HepG2 (cell line): ENCODE measurements around the gene LEPROT. TPM values are rescaled to one million over a fixed set of nuclear protein-coding genes. Genes with fewer than 3 reads are reported as not detected.
A peak's percentile ranks its signal among the peaks of the same experiment; 100 is the strongest.

Experiments
- CBX5 ChIP-seq: sonication (generic); formaldehyde crosslinking; IDR thresholded peaks from 2 replicates; pipeline ENCODE4 v1.4.0; 2020; ENCODE audit warnings: missing genetic modification reagents, borderline replicate concordance
- CENPBD1 ChIP-seq: sonication (generic); formaldehyde crosslinking; IDR thresholded peaks from 2 replicates; pipeline ENCODE4 v1.8.0; 2022; ENCODE audit warnings: missing genetic modification reagents, low read depth, mild to moderate bottlenecking, borderline replicate concordance
- CREM ChIP-seq, 2 experiments: sonication (generic) in 1 of 2; formaldehyde crosslinking in 1 of 2; IDR thresholded peaks; 2 replicates each; pipeline versions ENCODE4 v1.4.0 to v1.6.1; 2016 to 2020; ENCODE audit warnings: antibody characterized with exemption in 1 of 2, mild to moderate bottlenecking in 1 of 2, missing genetic modification reagents in 1 of 2
- GABPA ChIP-seq, 2 experiments: IDR thresholded peaks; 2 replicates each; pipeline ENCODE4 v1.6.1; 2011 to 2016; ENCODE audit warnings: low read depth in 2 of 2, low read length in 1 of 2, missing biosample characterization in 1 of 2, missing genetic modification characterization in 1 of 2
- KAT8 ChIP-seq: IDR thresholded peaks from 2 replicates; pipeline ENCODE4 v1.6.1; 2016; ENCODE audit warnings: missing genetic modification reagents, missing compliant biosample characterization
- KDM5A ChIP-seq: fragments of 200-600 bp; sonication (generic); IDR thresholded peaks from 2 replicates; pipeline ENCODE4 v1.7.0; 2018; ENCODE audit warnings: antibody characterized with exemption, mild to moderate bottlenecking, low read length, borderline replicate concordance
- MYNN ChIP-seq: sonication (generic); formaldehyde crosslinking; IDR thresholded peaks from 2 replicates; pipeline ENCODE4 v1.4.0; 2020; ENCODE audit warnings: mild to moderate bottlenecking, low read depth, missing genetic modification reagents
- PAF1 ChIP-seq: IDR thresholded peaks from 2 replicates; pipeline ENCODE4 v1.6.1; 2016; ENCODE audit warnings: missing genetic modification reagents, missing compliant biosample characterization
- REXO4 ChIP-seq: sonication (generic); formaldehyde crosslinking; IDR thresholded peaks from 2 replicates; pipeline ENCODE4 v1.8.0; 2022; ENCODE audit warnings: missing genetic modification reagents, mild to moderate bottlenecking, borderline replicate concordance
- SRSF4 ChIP-seq: fragments of 200-400 bp; formaldehyde crosslinking; IDR thresholded peaks from one replicate; pipeline ENCODE4 v1.6.1; 2018; ENCODE audit warnings: mild to moderate bottlenecking, low read depth, low read length, moderate library complexity; ENCODE audit not compliant: poor library complexity, severe bottlenecking
- STAG1 ChIP-seq: sonication (generic); formaldehyde crosslinking; IDR thresholded peaks from 2 replicates; pipeline ENCODE4 v1.4.0; 2020; ENCODE audit warnings: missing genetic modification reagents
- TBP ChIP-seq: sonication (generic); formaldehyde crosslinking; IDR thresholded peaks from 2 replicates; pipeline ENCODE4 v1.5.0; 2020; ENCODE audit warnings: missing genetic modification reagents
- ZNF253 ChIP-seq: sonication (generic); formaldehyde crosslinking; IDR thresholded peaks from 2 replicates; pipeline ENCODE4 v1.8.0; 2022; ENCODE audit warnings: mild to moderate bottlenecking, missing genetic modification reagents, borderline replicate concordance
- ZNF264 ChIP-seq: sonication (generic); formaldehyde crosslinking; IDR thresholded peaks from 2 replicates; pipeline ENCODE4 v1.4.0; 2020; ENCODE audit warnings: missing genetic modification reagents
- ZNF337 ChIP-seq: sonication (generic); formaldehyde crosslinking; IDR thresholded peaks from 2 replicates; pipeline ENCODE4 v1.5.1; 2020; ENCODE audit warnings: missing genetic modification reagents, low read depth, mild to moderate bottlenecking, borderline replicate concordance
- ZNF383 ChIP-seq: sonication (generic); formaldehyde crosslinking; IDR thresholded peaks from 2 replicates; pipeline ENCODE4 v1.4.0; 2020; ENCODE audit warnings: missing genetic modification reagents, mild to moderate bottlenecking, borderline replicate concordance
- ZNF530 ChIP-seq: sonication (generic); formaldehyde crosslinking; IDR thresholded peaks from 2 replicates; pipeline ENCODE4 v1.5.0; 2020; ENCODE audit warnings: low read depth, mild to moderate bottlenecking, missing genetic modification reagents
- ZNF558 ChIP-seq: sonication (generic); formaldehyde crosslinking; IDR thresholded peaks from 2 replicates; pipeline ENCODE4 v1.9.0; 2022; ENCODE audit warnings: mild to moderate bottlenecking, missing genetic modification reagents, borderline replicate concordance
- ZNF572 ChIP-seq: sonication (generic); formaldehyde crosslinking; IDR thresholded peaks from 2 replicates; pipeline ENCODE4 v1.5.1; 2020; ENCODE audit warnings: mild to moderate bottlenecking, missing genetic modification reagents
- ZNF83 ChIP-seq: sonication (generic); formaldehyde crosslinking; IDR thresholded peaks from 2 replicates; pipeline ENCODE4 v1.4.0; 2020; ENCODE audit warnings: missing genetic modification reagents, mild to moderate bottlenecking, borderline replicate concordance
- ZNF878 ChIP-seq: sonication (generic); formaldehyde crosslinking; IDR thresholded peaks from 2 replicates; pipeline ENCODE4 v1.8.1; 2023; ENCODE audit warnings: mild to moderate bottlenecking, missing genetic modification reagents, moderate library complexity
- polyA plus RNA-seq, 8 experiments: library from polyadenylated mRNA; depleted of rRNA in 3 of 8; stranded (reverse) in 7 of 8; unstranded in 1 of 8; fragments of >200 nt; fragmentation: Illumina TruSeq in 4 of 8; extraction: Trizol in 4 of 8; gene quantifications; 2 replicates each; pipeline versions ENCODE4 v1.2.1 to v1.2.3, GENCODE V29; 2011 to 2016; ENCODE audit warnings: low read depth in 4 of 8, missing spikeins in 1 of 8, mixed read lengths in 1 of 8; ENCODE audit not compliant: insufficient read depth in 1 of 8
- total RNA-seq, 5 experiments: library from RNA; depleted of rRNA; stranded (reverse); fragments of >200 nt; fragmentation: Illumina TruSeq; extraction: Trizol; gene quantifications; 2 replicates each; pipeline ENCODE4 v1.2.3, GENCODE V29; 2016; ENCODE audit warnings: low read depth in 1 of 5
- TF ChIP-seq, protein P1 (sequence below): sonication (generic); formaldehyde crosslinking; IDR thresholded peaks from 2 replicates; pipeline ENCODE4 v1.9.0; 2022; ENCODE audit warnings: low read depth, missing genetic modification reagents
- TF ChIP-seq, protein P2 (sequence below): conservative IDR thresholded peaks from 2 replicates; pipeline ENCODE4 v1.6.1; 2018; ENCODE audit warnings: missing genetic modification reagents
- TF ChIP-seq, protein P3 (sequence below): sonication (generic); formaldehyde crosslinking; conservative IDR thresholded peaks from 2 replicates; pipeline ENCODE4 v1.8.0; 2022; ENCODE audit warnings: missing genetic modification reagents

LEPROT gene
- total and polyA plus RNA-seq, 2 of the 13 experiments (the other 11 are each of a cell fraction or from before 2014, with no cell fraction given): 36.8 to 51.4 TPM

GRCh38 chr1:65420590-65421350 lies at the start of gene LEPROT, which contains the start of gene LEPR (continued):
- TF ChIP-seq, protein P1, sequence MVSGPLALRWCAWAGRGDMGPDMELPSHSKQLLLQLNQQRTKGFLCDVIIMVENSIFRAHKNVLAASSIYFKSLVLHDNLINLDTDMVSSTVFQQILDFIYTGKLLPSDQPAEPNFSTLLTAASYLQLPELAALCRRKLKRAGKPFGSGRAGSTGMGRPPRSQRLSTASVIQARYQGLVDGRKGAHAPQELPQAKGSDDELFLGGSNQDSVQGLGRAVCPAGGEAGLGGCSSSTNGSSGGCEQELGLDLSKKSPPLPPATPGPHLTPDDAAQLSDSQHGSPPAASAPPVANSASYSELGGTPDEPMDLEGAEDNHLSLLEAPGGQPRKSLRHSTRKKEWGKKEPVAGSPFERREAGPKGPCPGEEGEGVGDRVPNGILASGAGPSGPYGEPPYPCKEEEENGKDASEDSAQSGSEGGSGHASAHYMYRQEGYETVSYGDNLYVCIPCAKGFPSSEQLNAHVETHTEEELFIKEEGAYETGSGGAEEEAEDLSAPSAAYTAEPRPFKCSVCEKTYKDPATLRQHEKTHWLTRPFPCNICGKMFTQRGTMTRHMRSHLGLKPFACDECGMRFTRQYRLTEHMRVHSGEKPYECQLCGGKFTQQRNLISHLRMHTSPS (CRISPR knock-in tag): peak; percentile 65; the same call in 1 of the 2 replicates
- TF ChIP-seq ZNF253 (CRISPR knock-in tag): no peak
- TF ChIP-seq CBX5 (CRISPR knock-in tag): 0 out of 2 replicates have a peak, but pooled peaks have one; percentile 51
- no peak for TF ChIP-seq PAF1 (CRISPR knock-in tag)
- TF ChIP-seq, protein P2, sequence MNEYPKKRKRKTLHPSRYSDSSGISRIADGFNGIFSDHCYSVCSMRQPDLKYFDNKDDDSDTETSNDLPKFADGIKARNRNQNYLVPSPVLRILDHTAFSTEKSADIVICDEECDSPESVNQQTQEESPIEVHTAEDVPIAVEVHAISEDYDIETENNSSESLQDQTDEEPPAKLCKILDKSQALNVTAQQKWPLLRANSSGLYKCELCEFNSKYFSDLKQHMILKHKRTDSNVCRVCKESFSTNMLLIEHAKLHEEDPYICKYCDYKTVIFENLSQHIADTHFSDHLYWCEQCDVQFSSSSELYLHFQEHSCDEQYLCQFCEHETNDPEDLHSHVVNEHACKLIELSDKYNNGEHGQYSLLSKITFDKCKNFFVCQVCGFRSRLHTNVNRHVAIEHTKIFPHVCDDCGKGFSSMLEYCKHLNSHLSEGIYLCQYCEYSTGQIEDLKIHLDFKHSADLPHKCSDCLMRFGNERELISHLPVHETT (CRISPR knock-in tag): peak; percentile 99
- no peak for TF ChIP-seq CENPBD1 (CRISPR knock-in tag)
- no peak for TF ChIP-seq REXO4 (CRISPR knock-in tag)
- TF ChIP-seq TBP: no peak
- peak; percentile 70 for TF ChIP-seq GABPA (IDR thresholded peaks at IDR 0.05; ENCODE audit: low read depth, low read length)
- TF ChIP-seq GABPA (CRISPR knock-in tag; IDR thresholded peaks at IDR 0.05; ENCODE audit: low read depth): peak; percentile 83
- 0 out of 2 replicates have a peak, but pooled peaks have one; percentile 20 for TF ChIP-seq ZNF264
- TF ChIP-seq ZNF83 (CRISPR knock-in tag): no peak
- TF ChIP-seq KDM5A: no peak; the same call in 1 of the 2 replicates
- no peak for TF ChIP-seq STAG1 (CRISPR knock-in tag)
- peak; percentile 22; the same call in 1 of the 2 replicates for TF ChIP-seq ZNF558
- TF ChIP-seq ZNF337 (CRISPR knock-in tag): no peak
- peak; percentile 68 for TF ChIP-seq KAT8 (CRISPR knock-in tag)
- no peak for TF ChIP-seq SRSF4
- TF ChIP-seq ZNF572 (CRISPR knock-in tag): no peak
- no peak for TF ChIP-seq ZNF383 (CRISPR knock-in tag)
- TF ChIP-seq, protein P3, sequence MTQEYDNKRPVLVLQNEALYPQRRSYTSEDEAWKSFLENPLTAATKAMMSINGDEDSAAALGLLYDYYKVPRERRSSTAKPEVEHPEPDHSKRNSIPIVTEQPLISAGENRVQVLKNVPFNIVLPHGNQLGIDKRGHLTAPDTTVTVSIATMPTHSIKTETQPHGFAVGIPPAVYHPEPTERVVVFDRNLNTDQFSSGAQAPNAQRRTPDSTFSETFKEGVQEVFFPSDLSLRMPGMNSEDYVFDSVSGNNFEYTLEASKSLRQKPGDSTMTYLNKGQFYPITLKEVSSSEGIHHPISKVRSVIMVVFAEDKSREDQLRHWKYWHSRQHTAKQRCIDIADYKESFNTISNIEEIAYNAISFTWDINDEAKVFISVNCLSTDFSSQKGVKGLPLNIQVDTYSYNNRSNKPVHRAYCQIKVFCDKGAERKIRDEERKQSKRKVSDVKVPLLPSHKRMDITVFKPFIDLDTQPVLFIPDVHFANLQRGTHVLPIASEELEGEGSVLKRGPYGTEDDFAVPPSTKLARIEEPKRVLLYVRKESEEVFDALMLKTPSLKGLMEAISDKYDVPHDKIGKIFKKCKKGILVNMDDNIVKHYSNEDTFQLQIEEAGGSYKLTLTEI (CRISPR knock-in tag): no peak
- no peak for TF ChIP-seq MYNN (CRISPR knock-in tag)
- no peak for TF ChIP-seq CREM (IDR thresholded peaks at IDR 0.05)
- TF ChIP-seq CREM (CRISPR knock-in tag; IDR thresholded peaks at IDR 0.05): no peak
- TF ChIP-seq ZNF878 (CRISPR knock-in tag): 0 out of 2 replicates have a peak, but pooled peaks have one; percentile 54
- TF ChIP-seq ZNF530 (CRISPR knock-in tag): no peak
